OCI-LY7 (cell line): ENCODE results near the gene PFKP. TPM values are rescaled to one million over a fixed set of nuclear protein-coding genes. Genes with fewer than 3 reads are reported as not detected.

Experiments used
- BruUV-seq: library from RNA; stranded (reverse); fragments of 400-500 nt; replicated peaks from 2 replicates; lab custom pipeline; 2021; lab: Mats Ljungman, UMichigan
- CTCF ChIA-PET: fragments of 300-600 bp; sonication (Branson Sonifier 250); formaldehyde crosslinking; loops from one replicate; lab custom pipeline; 2022; ENCODE audit warnings: antibody characterized with exemption; ENCODE audit not compliant: unreplicated experiment; lab: Charles Lee
- POLR2A ChIA-PET: fragments of 300-600 bp; sonication (Branson Sonifier 250); formaldehyde crosslinking; loops from one replicate; lab custom pipeline; 2022; ENCODE audit warnings: antibody characterized with exemption; lab: Charles Lee
- DNase-seq: peaks from one replicate; pipeline ENCODE4 v3.0.0-alpha.2; 2015; ENCODE audit warnings: low spot score
- H2AFZ ChIP-seq: fragments of 200-600 bp; sonication (generic), shearing (Covaris generic); 2 replicates; pipeline ENCODE4 v1.6.1; 2014; ENCODE audit warnings: mild to moderate bottlenecking, antibody characterized with exemption, low read length, moderate library complexity
- H3K27ac ChIP-seq: fragments of 200-600 bp; sonication (generic); 2 replicates; pipeline ENCODE4 v1.5.1; 2014; ENCODE audit warnings: mixed run types, low read depth, mild to moderate bottlenecking, moderate library complexity, low read length, inconsistent platforms; ENCODE audit not compliant: poor library complexity, severe bottlenecking
- H3K36me3 ChIP-seq: fragments of 200-600 bp; sonication (generic); 2 replicates; pipeline ENCODE4 v1.6.1; 2014; ENCODE audit warnings: mild to moderate bottlenecking, antibody characterized with exemption, low read length, moderate library complexity, mixed read lengths; ENCODE audit not compliant: insufficient read depth
- H3K4me1 ChIP-seq: fragments of 200-600 bp; sonication (generic); 2 replicates; pipeline ENCODE4 v1.5.1; 2014; ENCODE audit warnings: mild to moderate bottlenecking, low read length; ENCODE audit not compliant: insufficient read depth, poor library complexity, severe bottlenecking
- H3K4me2 ChIP-seq: fragments of 200-600 bp; sonication (generic); 2 replicates; pipeline ENCODE4 v1.6.1; 2014; ENCODE audit warnings: mild to moderate bottlenecking, low read length
- H3K4me3 ChIP-seq: fragments of 200-600 bp; sonication (generic); 2 replicates; pipeline ENCODE4 v1.5.1; 2014; ENCODE audit warnings: mild to moderate bottlenecking, low read depth, low read length; ENCODE audit not compliant: poor library complexity, severe bottlenecking
- H3K79me2 ChIP-seq: fragments of 200-600 bp; sonication (generic); 2 replicates; pipeline ENCODE4 v1.6.1; 2016; ENCODE audit warnings: low read depth, mild to moderate bottlenecking, low read length, moderate library complexity, mixed read lengths; ENCODE audit not compliant: insufficient read depth
- H3K9me2 ChIP-seq: fragments of 200-600 bp; sonication (generic); 2 replicates; pipeline ENCODE4 v1.6.1; 2016; ENCODE audit warnings: mild to moderate bottlenecking, low read length, mixed read lengths; ENCODE audit not compliant: insufficient read depth
- H3K9me3 ChIP-seq: fragments of 200-600 bp; sonication (generic); 2 replicates; pipeline ENCODE4 v1.6.1; 2014; ENCODE audit warnings: mild to moderate bottlenecking, mixed run types, low read length, mixed read lengths
- H4K20me1 ChIP-seq: fragments of 200-600 bp; sonication (generic); 2 replicates; pipeline ENCODE4 v1.6.1; 2014; ENCODE audit warnings: mild to moderate bottlenecking, antibody characterized with exemption, low read length, moderate library complexity, mixed read lengths; ENCODE audit not compliant: insufficient read depth
- EZH2phosphoT487 ChIP-seq: fragments of 200-600 bp; sonication (generic); IDR thresholded peaks from 2 replicates; pipeline ENCODE4 v1.6.1; 2018; ENCODE audit warnings: low read depth, borderline replicate concordance, mild to moderate bottlenecking, mixed run types, antibody characterized with exemption, low read length, moderate library complexity, mixed read lengths
- intact Hi-C: fragments of 100-400 bp; cut with micrococcal nuclease; formaldehyde crosslinking; loops from one replicate; pipeline ENCODE4 v1.10.0; 2022; ENCODE audit not compliant: unreplicated experiment
- total RNA-seq, 2 experiments: library from RNA; depleted of rRNA in 1 of 2; stranded (reverse); fragments of >200 nt in 1 of 2; shearing (Covaris generic) in 1 of 2; gene quantifications; 2 replicates each; pipeline ENCODE4 v1.2.3, GENCODE V29; 2014 to 2022
- TF ChIP-seq, protein P1 (sequence below): fragments of 200-600 bp; sonication (generic); conservative IDR thresholded peaks from 2 replicates; pipeline ENCODE4 v1.5.1; 2014; ENCODE audit warnings: mild to moderate bottlenecking, antibody characterized with exemption, low read length, moderate library complexity, mixed read lengths

Gene PFKP
- total RNA-seq, 2 experiments from 2014 or later, result 85.4 to 154 TPM

DNA sequence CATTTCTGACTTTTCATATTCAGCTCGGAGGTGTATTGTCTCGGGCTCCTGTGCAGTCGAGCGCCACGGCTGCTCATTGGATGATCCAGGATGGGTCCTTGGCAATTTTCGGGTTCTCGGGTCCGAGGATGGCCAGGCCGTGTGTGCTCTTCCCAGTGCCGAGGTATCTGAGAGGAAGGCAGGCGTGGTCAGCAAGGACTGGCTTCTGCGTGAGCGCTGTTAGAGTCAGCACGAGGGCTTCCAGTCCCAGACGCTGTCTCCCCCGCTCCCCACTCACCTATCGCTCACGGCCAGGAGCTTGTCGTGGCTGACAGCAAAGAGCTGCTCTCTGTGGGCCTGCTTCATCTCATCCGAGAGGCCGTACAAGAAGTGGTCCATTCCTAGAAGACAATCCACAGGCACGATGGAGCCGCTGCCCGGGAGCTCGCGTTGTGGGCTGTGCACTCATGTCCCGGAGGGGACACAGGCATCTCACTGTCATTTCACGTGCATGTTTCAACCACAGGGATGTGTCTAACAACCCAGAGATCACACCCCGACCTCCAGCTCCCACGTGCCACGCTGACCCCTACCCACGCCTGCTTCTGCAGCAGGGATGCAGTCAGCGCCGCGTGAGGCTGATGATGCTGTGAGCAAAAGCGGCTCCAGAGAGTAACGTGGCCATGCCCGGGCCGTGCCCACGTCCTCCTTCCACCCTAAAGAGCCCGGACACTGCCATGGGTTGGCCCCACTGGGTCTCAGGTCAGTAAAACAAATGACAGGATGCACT, 70.8 kb downstream of the PFKP start:
- Histone ChIP-seq H3K4me1 (no peaks in the 10 kb centered on the region), H3K79me2 (no peaks in the 10 kb centered on the region), H3K27ac (no peak overlapping the region), H3K9me3 (no peaks in the 10 kb centered on the region), H3K36me3 (peaks cover 100% of the 10 kb centered on the region), H3K4me2 (no peak overlapping the region), H3K9me2 (no peaks in the 10 kb centered on the region), H3K4me3 (no peak overlapping the region), H4K20me1 (peaks cover 4% of the 10 kb centered on the region; the same call in 1 of the 2 replicates), H2AFZ (no peak overlapping the region)
- intact Hi-C loops, result no loop called here
- no peak for TF ChIP-seq EZH2phosphoT487
- TF ChIP-seq, protein P1, sequence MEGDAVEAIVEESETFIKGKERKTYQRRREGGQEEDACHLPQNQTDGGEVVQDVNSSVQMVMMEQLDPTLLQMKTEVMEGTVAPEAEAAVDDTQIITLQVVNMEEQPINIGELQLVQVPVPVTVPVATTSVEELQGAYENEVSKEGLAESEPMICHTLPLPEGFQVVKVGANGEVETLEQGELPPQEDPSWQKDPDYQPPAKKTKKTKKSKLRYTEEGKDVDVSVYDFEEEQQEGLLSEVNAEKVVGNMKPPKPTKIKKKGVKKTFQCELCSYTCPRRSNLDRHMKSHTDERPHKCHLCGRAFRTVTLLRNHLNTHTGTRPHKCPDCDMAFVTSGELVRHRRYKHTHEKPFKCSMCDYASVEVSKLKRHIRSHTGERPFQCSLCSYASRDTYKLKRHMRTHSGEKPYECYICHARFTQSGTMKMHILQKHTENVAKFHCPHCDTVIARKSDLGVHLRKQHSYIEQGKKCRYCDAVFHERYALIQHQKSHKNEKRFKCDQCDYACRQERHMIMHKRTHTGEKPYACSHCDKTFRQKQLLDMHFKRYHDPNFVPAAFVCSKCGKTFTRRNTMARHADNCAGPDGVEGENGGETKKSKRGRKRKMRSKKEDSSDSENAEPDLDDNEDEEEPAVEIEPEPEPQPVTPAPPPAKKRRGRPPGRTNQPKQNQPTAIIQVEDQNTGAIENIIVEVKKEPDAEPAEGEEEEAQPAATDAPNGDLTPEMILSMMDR, result no peak
- CTCF ChIA-PET, result no interaction called here
- BruUV-seq, result no TSS peak
- no peak for DNase-seq
- POLR2A ChIA-PET, result no interaction called here

DNA sequence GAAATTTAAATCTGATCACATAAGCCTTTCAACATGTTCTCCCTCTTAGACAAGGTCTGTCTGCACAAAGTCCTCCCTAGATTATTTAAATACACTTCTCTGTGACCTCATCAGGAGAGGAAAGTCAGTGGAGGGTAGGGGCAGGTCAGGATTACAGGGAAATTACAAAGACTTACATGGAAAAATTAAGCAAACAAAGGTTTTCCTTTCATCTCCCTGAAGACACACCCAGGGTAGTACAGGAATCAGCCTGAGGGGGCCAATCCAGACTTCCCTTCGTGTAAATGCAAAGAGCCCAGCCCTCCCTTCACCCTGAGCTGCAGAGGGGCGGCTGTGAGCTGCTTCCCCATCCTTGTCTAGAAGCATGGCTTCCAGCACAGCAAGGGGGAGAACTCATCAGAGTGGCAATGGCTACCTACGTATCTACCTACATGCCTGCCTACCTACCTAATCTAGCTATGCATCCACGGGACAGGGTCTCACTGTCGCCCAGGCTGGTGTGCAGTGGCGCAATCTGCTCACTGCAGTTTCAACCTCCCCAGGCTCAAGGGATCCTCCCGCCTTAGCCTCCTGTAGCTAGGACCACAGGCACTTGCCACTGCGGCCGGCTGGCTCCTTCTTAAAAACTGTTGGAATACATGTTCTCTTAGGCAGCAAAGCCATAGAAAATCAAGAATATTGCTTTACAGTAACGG, 72.0 kb downstream of the PFKP start:
- TF ChIP-seq, protein P1, result no peak
- TF ChIP-seq EZH2phosphoT487, result no peak
- no peaks in the 10 kb centered on the region for H3K9me3 ChIP-seq
- no TSS peak for BruUV-seq
- H3K4me3 ChIP-seq, result no peak overlapping the region
- CTCF ChIA-PET, result no interaction called here
- peaks cover 100% of the 10 kb centered on the region for H3K36me3 ChIP-seq
- no peaks in the 10 kb centered on the region for H3K79me2 ChIP-seq
- no peak overlapping the region for H3K4me2 ChIP-seq
- POLR2A ChIA-PET, result no interaction called here
- intact Hi-C loops, result no loop called here
- no peaks in the 10 kb centered on the region for H3K4me1 ChIP-seq
- H2AFZ ChIP-seq, result no peak overlapping the region
- DNase-seq, result no peak
- no peaks in the 10 kb centered on the region for H3K9me2 ChIP-seq
- H3K27ac ChIP-seq, result no peak overlapping the region
- H4K20me1 ChIP-seq, result peaks cover 1% of the 10 kb centered on the region; the same call in 1 of the 2 replicates

DNA sequence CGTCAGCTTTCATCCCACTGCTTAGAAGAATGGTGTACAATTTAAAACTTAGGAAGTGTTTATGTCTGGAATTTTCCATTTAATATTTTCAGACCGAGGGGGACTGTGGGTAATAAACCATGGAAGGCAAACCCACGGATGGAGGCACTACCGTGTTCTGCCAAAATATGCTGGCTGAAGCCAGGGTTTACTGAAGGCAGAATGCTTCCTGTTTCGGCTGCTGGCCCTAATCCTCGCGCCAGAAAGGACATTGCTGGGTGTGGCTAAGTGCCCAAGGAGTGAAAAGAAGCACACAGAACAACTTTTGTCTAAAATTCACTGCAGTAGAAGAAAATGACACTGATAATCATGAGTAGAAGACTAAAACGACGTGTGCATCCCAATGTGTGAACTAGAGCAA, 72.9 kb downstream of the PFKP start:
- no TSS peak for BruUV-seq
- Histone ChIP-seq H3K79me2 (no peaks in the 10 kb centered on the region), H3K4me3 (no peak overlapping the region), H3K4me1 (no peaks in the 10 kb centered on the region), H3K36me3 (peaks cover 99% of the 10 kb centered on the region), H3K27ac (no peak overlapping the region), H3K9me2 (no peaks in the 10 kb centered on the region), H3K9me3 (no peaks in the 10 kb centered on the region), H4K20me1 (no peaks in the 10 kb centered on the region), H3K4me2 (no peak overlapping the region), H2AFZ (no peak overlapping the region)
- TF ChIP-seq, protein P1, result no peak
- TF ChIP-seq EZH2phosphoT487, result no peak
- CTCF ChIA-PET, result no interaction called here
- POLR2A ChIA-PET, result no interaction called here
- no peak for DNase-seq
- intact Hi-C loops, result no loop called here
